MM.1S (cell line): Measurements from ENCODE around the gene ZNF385D.

ENCODE experiments used
- DNase-seq: peaks from one replicate; pipeline ENCODE4 v3.0.0-alpha.2; 2015
- H2AFZ ChIP-seq: fragments of 300-600 bp; sonication (generic); 2 replicates; pipeline ENCODE4 v1.6.0; 2016; ENCODE audit warnings: antibody characterized with exemption, low read length
- H3F3A ChIP-seq: fragments of 300-600 bp; sonication (generic); 2 replicates; pipeline ENCODE4 v1.6.1; 2016; ENCODE audit warnings: mild to moderate bottlenecking, antibody characterized with exemption, low read length, moderate library complexity, mixed read lengths; ENCODE audit not compliant: insufficient read depth
- H3K27ac ChIP-seq: fragments of 300-600 bp; sonication (generic); 2 replicates; pipeline ENCODE4 v1.5.1; 2016; ENCODE audit warnings: mild to moderate bottlenecking, low read length
- H3K27me3 ChIP-seq: fragments of 300-600 bp; sonication (generic); replicated peaks from 2 replicates; pipeline ENCODE4 v1.6.0; 2016; ENCODE audit warnings: low read length; ENCODE audit not compliant: insufficient read depth
- H3K36me3 ChIP-seq: fragments of 300-600 bp; sonication (generic); replicated peaks from 2 replicates; pipeline ENCODE4 v1.6.1; 2016; ENCODE audit warnings: mild to moderate bottlenecking, low read length, mixed read lengths; ENCODE audit not compliant: insufficient read depth
- H3K4me1 ChIP-seq: fragments of 300-600 bp; sonication (generic); 2 replicates; pipeline ENCODE4 v1.6.1; 2016; ENCODE audit warnings: low read length, mixed read lengths
- H3K4me2 ChIP-seq: fragments of 300-600 bp; sonication (generic); 2 replicates; pipeline ENCODE4 v1.6.0; 2016; ENCODE audit warnings: low read depth, low read length
- H3K4me3 ChIP-seq: fragments of 300-600 bp; sonication (generic); 2 replicates; pipeline ENCODE4 v1.5.1; 2016; ENCODE audit warnings: low read length, mixed read lengths
- H3K79me2 ChIP-seq: fragments of 300-600 bp; sonication (generic); 2 replicates; pipeline ENCODE4 v1.6.1; 2016; ENCODE audit warnings: mixed run types, low read length, mixed read lengths
- H3K9ac ChIP-seq: fragments of 300-600 bp; sonication (generic); 2 replicates; pipeline ENCODE4 v1.6.1; 2016; ENCODE audit warnings: low read length, mixed read lengths
- H3K9me2 ChIP-seq: fragments of 300-600 bp; sonication (generic); replicated peaks from 2 replicates; pipeline ENCODE4 v1.6.1; 2016; ENCODE audit warnings: mild to moderate bottlenecking, low read length, mixed read lengths; ENCODE audit not compliant: insufficient read depth
- H3K9me3 ChIP-seq: fragments of 300-600 bp; sonication (generic); replicated peaks from 2 replicates; pipeline ENCODE4 v1.6.1; 2016; ENCODE audit warnings: mild to moderate bottlenecking, low read length, mixed read lengths; ENCODE audit not compliant: insufficient read depth
- H4K20me1 ChIP-seq: fragments of 300-600 bp; sonication (generic); 2 replicates; pipeline ENCODE4 v1.6.1; 2016; ENCODE audit warnings: mild to moderate bottlenecking, low read length, moderate library complexity, mixed read lengths; ENCODE audit not compliant: insufficient read depth
- EZH2 ChIP-seq: fragments of 300-600 bp; sonication (generic); optimal IDR thresholded peaks from 2 replicates; pipeline ENCODE3; 2017; ENCODE audit warnings: low read depth, mild to moderate bottlenecking, antibody characterized with exemption, low read length, mixed read lengths
- EZH2phosphoT487 ChIP-seq: fragments of 300-600 bp; sonication (generic); IDR thresholded peaks from 2 replicates; pipeline ENCODE4 v1.6.1; 2018; ENCODE audit warnings: antibody characterized with exemption, low read length
- TF ChIP-seq, protein P1 (sequence below): fragments of 300-600 bp; sonication (generic); IDR thresholded peaks from 2 replicates; pipeline ENCODE4 v1.5.1; 2016; ENCODE audit warnings: antibody characterized with exemption, low read length, mixed read lengths

ZNF385D gene

DNA sequence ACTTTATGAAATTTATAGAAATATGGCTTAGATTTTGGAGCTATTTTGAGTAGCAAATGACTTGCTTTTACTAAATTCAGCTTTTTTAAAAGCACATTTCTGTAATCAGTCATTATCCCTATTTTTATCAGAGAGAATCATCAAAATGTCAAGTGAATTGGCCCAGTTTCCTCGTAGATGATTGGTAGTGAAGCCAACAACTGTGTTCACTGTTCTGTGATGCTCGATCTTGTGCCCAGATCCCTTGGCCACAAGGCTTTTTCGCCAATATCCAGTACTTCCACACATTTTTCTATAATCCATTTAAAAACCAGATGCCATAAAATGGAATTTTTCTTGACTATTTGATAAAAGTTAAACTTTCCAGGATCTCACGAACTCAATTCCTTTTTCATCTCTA is 336.5 kb downstream of the ZNF385D start:
- TF ChIP-seq, protein P1, sequence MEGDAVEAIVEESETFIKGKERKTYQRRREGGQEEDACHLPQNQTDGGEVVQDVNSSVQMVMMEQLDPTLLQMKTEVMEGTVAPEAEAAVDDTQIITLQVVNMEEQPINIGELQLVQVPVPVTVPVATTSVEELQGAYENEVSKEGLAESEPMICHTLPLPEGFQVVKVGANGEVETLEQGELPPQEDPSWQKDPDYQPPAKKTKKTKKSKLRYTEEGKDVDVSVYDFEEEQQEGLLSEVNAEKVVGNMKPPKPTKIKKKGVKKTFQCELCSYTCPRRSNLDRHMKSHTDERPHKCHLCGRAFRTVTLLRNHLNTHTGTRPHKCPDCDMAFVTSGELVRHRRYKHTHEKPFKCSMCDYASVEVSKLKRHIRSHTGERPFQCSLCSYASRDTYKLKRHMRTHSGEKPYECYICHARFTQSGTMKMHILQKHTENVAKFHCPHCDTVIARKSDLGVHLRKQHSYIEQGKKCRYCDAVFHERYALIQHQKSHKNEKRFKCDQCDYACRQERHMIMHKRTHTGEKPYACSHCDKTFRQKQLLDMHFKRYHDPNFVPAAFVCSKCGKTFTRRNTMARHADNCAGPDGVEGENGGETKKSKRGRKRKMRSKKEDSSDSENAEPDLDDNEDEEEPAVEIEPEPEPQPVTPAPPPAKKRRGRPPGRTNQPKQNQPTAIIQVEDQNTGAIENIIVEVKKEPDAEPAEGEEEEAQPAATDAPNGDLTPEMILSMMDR = no peak
- TF ChIP-seq EZH2phosphoT487 = no peak
- no peak for TF ChIP-seq EZH2
- no peak for DNase-seq
- Histone ChIP-seq H3K4me2 (no peak overlapping the region), H3F3A (no peaks in the 10 kb centered on the region), H3K4me3 (no peak overlapping the region), H3K36me3 (no peaks in the 10 kb centered on the region), H3K79me2 (no peaks in the 10 kb centered on the region), H3K4me1 (no peaks in the 10 kb centered on the region), H3K9me3 (no peaks in the 10 kb centered on the region), H3K9ac (no peak overlapping the region), H3K27ac (no peak overlapping the region), H3K9me2 (no peaks in the 10 kb centered on the region), H3K27me3 (no peaks in the 10 kb centered on the region), H2AFZ (no peak overlapping the region), H4K20me1 (no peaks in the 10 kb centered on the region)

DNA sequence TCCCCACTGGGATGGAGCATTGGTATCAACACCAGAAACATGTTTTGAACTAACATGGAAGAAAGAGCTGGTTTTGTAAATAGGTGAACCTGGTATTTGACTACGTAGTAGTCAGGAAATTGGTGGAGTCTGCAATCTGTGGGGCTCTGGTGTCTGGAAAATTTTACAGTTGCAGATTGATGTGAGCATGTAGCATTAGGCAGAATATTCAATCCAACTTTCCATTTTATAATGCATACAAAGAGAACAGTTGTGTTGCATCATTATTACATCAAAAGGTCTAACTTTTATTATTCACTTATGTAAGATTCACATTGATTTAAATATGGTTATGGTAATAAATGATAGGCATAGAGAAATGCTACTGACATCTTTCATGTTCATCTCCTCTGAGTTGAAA is 340.0 kb downstream of the ZNF385D start:
- H2AFZ ChIP-seq = no peak overlapping the region
- no peaks in the 10 kb centered on the region for H3K9me2 ChIP-seq
- H3K4me3 ChIP-seq = no peak overlapping the region
- no peaks in the 10 kb centered on the region for H3K4me1 ChIP-seq
- H4K20me1 ChIP-seq = no peaks in the 10 kb centered on the region
- no peaks in the 10 kb centered on the region for H3K79me2 ChIP-seq
- H3K27me3 ChIP-seq = no peaks in the 10 kb centered on the region
- no peaks in the 10 kb centered on the region for H3K9me3 ChIP-seq
- TF ChIP-seq EZH2phosphoT487 = no peak
- TF ChIP-seq EZH2 = no peak
- TF ChIP-seq, protein P1 = no peak
- H3F3A ChIP-seq = no peaks in the 10 kb centered on the region
- no peak for DNase-seq
- no peak overlapping the region for H3K9ac ChIP-seq
- no peak overlapping the region for H3K27ac ChIP-seq
- H3K36me3 ChIP-seq = no peaks in the 10 kb centered on the region
- H3K4me2 ChIP-seq = no peak overlapping the region

DNA sequence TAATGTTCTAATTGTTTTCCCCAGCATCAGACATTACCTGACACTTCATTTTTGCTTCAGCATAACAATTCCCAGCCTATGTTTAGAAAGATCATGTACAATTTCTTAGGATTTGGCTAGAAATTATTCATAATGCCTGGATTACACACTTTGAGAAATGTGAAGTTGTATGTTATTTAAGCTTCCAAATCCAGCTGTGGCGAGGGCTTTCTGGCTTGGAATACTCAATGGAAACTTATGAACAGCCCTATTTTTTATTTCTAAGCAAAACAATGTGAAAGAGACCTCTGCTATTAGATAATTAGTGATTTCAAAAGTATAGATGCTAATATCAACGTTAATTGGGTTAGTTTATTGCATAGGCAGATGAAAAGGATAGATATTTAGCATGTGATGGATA is 341.6 kb downstream of the ZNF385D start:
- Histone ChIP-seq H3F3A (no peaks in the 10 kb centered on the region), H3K9me3 (no peaks in the 10 kb centered on the region), H3K4me2 (no peak overlapping the region), H3K27me3 (no peaks in the 10 kb centered on the region), H3K9me2 (no peaks in the 10 kb centered on the region), H3K36me3 (no peaks in the 10 kb centered on the region), H2AFZ (no peak overlapping the region), H3K79me2 (no peaks in the 10 kb centered on the region), H3K27ac (no peak overlapping the region), H3K4me1 (no peaks in the 10 kb centered on the region), H3K9ac (no peak overlapping the region), H4K20me1 (no peaks in the 10 kb centered on the region), H3K4me3 (no peak overlapping the region)
- TF ChIP-seq EZH2phosphoT487 (no peak), EZH2 (no peak)
- TF ChIP-seq, protein P1 = no peak
- DNase-seq = no peak

DNA sequence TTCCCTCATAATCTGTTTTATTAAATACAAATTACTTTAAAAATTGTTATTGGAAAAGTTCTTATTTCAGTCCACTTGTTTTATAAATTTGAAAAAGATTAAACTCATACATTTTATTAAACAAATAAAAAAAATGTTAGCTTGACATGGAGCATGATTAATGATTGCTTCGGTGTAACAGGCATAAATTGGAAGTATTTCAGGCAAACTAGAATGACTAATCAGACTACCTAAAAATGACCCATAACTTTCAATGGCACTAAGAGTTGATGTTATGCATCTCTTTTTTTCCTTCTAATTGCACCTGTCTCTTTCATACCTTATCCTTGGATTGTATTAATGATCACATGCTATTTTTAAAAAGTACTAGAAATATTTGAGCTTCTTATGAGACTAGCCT is 343.3 kb downstream of the ZNF385D start:
- H3K4me3 ChIP-seq = no peak overlapping the region
- TF ChIP-seq, protein P1 = no peak
- no peak for TF ChIP-seq EZH2phosphoT487
- TF ChIP-seq EZH2 = no peak
- H3K27ac ChIP-seq = no peak overlapping the region
- no peak overlapping the region for H2AFZ ChIP-seq
- H3K9ac ChIP-seq = no peak overlapping the region
- H3F3A ChIP-seq = no peaks in the 10 kb centered on the region
- H3K79me2 ChIP-seq = no peaks in the 10 kb centered on the region
- no peaks in the 10 kb centered on the region for H3K9me3 ChIP-seq
- H3K36me3 ChIP-seq = no peaks in the 10 kb centered on the region
- H3K4me2 ChIP-seq = no peak overlapping the region
- no peaks in the 10 kb centered on the region for H3K27me3 ChIP-seq
- H4K20me1 ChIP-seq = no peaks in the 10 kb centered on the region
- H3K9me2 ChIP-seq = no peaks in the 10 kb centered on the region
- DNase-seq = no peak
- no peaks in the 10 kb centered on the region for H3K4me1 ChIP-seq
